Measurements from ENCODE around the gene LEAP2.
"Not testable (repeated sequence)": the region's sequence is repeated elsewhere in the genome, so short reads cannot be mapped to it uniquely, and the experiment has no call there.

Gene LEAP2

DNA sequence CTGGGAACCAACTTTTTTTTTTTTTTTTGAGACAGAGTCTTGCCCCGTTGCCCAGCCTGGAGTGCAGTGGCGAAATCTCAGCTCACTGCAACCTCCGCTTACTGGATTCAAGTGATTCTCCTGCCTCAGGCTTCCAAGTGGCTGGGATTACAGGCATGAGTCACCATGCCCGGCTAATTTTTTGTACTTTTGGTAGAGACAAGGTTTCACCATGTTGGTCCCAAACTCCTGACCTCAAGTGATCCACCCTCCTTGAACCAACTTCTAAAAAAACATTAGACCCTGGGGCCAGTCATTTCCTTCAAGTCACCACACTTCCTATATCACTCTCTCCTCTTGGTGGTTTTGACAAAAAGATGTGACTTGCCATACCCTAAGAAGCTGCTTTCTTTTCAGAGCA is 32.2 kb upstream of the LEAP2 start:
- no peak for DNase-seq

DNA sequence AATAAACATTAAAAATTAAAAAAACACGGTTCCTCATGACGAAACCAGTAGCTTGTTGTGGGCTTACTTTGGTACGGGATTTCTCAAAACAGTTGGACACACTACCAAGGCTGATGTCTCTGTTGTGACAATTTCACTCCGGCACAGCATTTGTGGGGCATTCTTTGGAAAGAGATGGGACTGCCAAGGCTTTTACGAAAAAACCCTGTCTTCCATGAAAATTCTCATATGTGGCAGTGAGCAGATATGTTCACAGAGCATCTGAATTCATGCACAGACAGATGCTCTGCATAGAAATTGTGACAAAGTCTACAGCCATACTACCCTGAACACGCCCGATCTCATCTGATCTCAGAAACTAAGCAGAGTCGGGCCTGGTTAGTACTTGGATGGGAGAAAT is 25.2 kb upstream of the LEAP2 start:
- DNase-seq: no peak

DNA sequence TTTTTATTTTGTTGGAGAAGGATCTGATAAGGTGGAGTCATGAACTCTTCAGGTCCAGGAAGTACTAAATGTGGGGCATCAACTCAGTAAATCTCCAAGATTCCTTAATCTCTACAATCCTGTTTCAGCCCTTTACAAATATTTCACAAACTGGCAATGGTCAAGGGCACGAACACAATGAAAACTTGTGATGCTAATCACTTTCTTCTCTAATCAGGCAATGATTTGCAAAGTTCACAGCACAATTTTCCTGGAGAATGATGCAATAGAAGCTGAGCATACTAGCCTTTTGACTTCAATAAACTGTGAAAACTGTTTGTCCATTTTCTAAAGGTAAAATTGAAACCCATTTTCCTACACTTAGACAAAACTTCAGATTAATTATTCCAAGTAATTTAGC is 24.1 kb upstream of the LEAP2 start:
- no peak for DNase-seq

DNA sequence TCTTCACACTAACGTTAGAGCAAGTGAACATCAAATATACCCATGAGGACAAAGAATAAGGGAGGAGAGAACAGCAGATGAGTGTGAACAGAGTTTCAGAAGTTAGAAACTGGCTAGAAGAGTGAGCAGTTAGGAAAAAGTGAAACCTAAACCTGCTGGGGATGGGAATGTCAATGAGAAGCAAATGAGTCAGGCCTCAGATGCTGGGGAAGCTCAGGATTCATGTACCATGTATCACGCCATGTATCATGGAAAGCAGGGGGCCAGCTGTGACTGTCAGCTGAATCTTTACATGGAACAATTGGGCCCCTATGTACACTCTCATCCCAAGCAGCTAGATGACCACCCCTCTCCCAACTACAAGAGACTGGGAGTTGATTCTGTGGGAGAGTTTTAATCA is 23.4 kb upstream of the LEAP2 start:
- DNase-seq: no peak

DNA sequence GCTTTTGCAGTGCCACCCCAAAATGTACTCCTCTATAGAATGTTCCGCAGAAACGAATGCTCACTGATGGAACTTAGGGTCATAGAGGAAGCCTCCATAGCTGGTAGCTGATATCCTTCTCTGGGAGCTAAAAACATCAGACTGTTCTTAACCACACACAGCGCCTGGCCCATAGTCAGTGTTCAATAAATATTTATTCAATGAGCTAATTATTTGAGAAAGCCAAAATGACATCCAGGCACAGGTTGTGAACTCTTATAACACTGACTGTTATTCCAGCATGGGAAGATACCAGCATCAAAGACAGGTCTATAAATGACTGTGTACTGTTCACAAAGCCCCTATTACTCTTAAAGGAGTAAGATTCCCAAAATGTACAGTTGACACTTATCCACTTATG is 20.1 kb upstream of the LEAP2 start:
- peak; percentile 61 for DNase-seq

DNA sequence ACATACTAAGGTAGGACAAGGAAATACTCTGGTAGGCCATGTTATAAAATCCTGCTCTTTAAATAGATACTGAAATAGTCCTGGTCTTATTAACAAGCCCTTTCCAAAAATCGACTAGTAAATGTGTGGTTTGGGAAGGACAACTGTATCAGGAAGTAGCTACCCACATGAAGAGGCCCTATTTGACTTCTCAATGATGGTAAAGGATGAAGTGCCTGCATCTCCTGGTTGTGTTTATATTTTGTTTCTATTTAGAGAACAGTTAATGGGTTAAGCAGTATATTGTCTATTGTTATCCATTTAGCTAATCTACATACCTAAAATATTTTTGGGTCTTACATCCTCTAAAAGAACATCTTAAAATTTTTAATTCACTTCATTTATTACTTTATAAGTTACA is 19.7 kb upstream of the LEAP2 start:
- DNase-seq: no peak

DNA sequence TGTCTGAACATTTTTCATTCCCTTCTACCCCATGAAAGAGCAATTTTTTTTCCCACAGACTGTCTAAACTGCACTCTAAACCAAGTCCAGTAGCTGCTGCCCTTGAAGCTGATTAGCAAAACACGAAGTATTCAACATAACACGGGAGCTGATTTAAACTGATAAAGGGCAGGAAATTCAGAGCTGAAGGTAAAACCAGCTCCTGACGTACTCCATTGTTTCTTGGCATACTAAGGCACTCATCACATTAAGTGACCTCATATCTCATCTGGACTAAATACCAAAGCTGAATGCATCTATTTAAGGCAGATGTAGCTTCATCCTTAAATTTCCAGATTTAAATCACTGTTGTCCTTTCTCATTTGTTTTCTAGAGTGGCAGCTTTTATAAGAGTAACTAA is 19.2 kb upstream of the LEAP2 start:
- no peak for DNase-seq

DNA sequence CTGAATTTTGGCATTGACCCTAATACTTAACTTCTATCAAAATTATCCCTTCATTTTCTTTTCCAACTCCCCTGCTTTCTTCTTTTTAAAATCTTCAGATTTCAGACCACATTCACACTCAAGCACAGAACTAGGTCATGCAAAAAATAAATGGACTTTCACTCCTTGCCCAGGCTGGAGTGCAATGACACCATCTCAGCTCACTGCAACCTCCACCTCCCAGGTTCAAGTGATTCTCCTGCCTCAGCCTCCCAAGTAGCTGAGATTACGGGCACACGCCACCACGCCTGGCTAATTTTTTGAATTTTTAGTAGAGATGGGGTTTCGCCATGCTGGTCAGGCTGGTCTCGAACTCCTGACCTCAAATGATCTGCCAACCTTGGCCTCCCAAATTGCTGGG is 18.5 kb upstream of the LEAP2 start:
- DNase-seq: not testable (repeated sequence)

DNA sequence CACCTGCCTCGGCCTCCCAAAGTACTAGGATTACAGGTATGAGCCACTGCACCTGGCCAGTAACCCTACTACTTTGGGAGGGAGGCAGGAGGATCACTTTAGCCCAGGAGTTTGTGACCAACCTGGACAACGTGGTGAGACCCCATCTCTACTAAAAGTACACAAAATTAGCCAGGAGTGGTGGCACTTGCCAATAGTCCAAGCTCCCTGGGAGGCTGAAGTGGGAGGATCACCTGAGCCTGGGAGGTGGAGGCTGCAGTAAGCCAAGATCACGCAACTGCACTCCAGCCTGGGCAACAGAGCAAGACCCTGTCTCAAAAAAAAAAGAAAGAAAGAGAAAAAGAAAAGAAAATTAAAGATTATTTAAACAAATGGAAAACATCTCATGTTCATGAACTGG is 17.5 kb upstream of the LEAP2 start:
- no peak for DNase-seq

DNA sequence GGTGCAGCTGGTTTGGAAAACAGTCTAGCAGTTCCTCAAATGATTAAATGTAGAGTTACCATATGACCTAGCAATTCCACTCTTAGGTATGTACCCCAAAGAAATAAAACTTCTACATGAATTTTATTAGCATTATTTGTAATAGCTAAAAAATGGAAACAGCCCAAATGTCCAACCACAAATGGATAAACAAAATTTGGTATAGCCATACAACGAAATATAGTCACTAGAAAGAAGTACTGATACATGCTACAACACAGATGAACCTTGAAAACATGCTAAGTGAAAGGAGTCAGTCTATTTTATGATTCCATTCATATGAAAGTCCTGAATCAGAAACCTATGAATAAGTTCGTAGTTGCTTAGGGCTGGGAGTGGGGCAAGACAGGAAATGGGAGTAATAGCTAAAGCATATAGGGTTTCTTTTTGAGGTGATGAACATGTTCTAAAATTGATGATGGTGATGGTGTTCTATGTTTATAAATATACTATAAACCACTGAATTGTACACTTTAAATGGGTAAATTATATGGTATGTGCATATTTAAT is 13.5 kb upstream of the LEAP2 start:
- no peak for DNase-seq

DNA sequence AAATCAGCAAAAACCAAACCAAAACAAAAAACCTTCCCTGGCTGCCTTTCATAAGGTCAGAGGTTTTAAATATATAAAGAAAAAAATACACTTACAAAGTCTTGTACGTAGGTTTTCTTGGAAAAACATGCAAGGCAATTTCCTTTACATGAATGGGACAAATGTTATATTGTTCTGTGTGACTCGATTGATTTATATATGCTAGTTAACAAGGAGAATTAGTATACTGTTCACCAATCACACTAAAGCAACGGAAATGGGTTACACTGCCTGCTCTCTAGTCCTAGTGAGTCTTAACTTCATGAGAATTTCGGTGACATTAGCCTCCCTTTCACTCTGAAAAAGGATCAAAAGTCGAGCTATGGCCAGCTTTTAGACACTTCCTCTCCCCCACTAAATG is 12.7 kb upstream of the LEAP2 start:
- DNase-seq: no peak

DNA sequence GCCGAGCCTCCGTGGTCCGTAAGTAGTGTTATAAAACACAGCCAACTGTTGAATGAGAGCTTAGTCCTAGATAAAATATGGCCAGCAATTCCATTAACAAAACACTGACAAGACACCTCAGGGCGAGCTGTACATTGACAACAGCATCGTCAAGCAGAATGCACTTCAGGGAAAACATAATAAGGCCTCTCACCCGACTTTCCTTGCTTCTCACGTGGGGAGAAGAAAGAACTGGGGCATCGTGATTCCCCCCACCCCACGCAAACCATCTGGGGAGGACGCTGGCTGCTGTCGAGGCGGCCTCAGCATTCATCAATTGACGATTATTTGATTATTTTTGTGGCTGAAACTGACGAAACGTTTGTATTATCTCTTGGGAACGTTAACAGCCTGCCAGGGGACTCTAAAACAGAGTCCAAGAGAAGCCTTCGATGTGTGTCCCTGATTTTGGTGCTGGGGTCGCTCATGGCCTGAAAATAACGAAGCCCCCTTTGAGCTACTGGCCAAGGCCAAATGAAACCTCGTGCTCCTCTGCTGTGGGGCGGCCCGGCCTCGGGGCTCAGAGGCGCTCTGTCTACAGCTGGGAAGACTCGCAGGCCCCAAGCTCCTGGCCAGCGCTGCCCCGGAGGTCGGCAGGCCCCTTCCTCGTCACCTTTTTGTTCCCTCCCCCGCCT is 7.7 kb upstream of the LEAP2 start:
- DNase-seq: no peak

DNA sequence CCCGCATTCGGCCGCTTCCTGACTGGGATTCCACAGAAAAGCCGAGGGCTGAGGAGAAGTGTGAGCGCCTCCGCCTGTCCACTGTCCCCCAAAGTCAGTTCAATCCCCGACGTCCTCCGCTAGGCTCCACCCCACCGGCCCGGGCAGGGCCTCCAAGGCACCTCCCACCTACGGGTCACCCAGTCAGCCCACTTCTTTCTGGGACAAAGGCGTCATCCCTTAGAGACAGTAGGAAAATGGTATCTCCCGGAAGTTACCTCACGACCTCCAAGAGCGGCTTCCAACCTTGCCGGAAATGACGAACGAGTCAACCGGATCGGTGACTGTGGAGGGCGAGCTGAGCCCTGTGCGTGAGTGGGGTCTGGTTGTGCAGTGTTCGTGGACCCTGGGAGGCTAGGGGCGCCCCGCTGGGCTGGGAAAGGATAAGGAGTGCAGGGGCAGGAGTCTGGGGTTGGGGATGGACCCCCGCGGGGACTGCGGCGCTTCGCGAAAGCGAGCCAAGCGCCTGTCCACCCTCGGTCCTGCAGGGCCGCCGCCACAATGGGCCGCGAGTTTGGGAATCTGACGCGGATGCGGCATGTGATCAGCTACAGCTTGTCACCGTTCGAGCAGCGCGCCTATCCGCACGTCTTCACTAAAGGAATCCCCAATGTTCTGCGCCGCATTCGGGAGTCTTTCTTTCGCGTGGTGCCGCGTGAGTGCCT is 7.0 kb upstream of the LEAP2 start, which contains the start of the genes GDF9 and UQCRQ:
Gene GDF9 (minus strand): TSS at position 128 of the 704 bp plus-strand sequence. CDS start 1,936 bp downstream, outside the sequence.
Gene UQCRQ (plus strand): TSS at position 301 of the 704 bp plus-strand sequence. CDS start 240 bp downstream, at position 541.
- DNase-seq: peak; percentile 99

DNA sequence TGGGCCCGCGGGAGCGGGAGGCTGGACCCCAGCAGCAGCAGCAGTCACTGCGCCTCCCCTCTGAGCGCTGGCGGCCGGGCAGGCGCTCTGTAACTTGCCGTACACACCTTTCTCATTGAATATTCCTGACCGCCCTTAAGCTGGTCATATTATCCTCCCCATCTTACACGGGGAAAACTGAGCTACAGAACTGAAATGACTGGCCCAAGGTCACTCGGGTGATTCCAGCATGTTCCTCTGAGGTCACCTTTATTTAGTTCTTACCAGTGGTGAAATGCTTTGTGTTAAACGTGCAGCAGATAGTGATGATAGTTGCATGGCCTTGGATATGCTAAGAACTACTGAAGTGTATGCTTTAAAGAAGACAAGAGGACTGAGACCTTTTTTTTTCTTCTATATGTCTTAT is 6.4 kb upstream of the LEAP2 start:
- DNase-seq: no peak

DNA sequence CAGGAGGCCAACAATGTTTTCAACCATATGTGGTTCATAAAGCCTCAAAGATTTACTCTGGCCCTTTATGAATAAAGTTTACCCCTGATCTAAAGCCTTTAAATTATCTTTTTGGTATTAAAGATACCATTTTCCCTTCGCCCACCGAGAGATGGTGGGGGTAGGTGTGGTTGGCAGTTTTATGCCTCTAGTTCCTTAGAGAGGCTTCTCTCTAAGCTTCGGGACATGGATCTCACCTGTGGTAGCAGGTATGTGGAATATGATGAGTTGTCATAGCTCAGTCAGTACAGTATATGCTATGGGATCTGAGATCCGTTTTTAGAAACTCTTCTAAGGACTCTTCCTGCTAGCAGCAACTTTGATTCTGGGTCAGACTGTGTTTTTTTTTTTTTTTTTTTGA is 4.7 kb upstream of the LEAP2 start:
- no peak for DNase-seq

DNA sequence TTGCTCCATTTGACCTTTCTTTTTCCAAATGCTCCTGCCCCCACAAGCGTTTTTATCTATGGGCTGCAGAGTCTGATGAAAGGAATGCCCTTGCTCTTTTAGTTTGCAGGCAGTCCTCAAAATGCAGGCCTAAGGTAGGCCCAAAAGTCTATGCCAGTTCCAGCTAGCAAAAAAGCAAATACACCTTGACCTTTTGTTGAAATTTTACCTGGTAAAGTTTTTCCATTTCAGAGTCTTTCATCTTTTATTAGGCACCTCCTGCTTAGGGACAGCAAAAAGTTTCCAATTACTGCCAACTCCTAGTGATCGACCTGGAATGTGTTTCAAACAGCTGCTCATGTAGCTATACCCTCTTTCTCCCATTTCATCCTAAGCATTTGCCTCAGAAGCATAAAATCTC is 2.7 kb upstream of the LEAP2 start:
- no peak for DNase-seq

DNA sequence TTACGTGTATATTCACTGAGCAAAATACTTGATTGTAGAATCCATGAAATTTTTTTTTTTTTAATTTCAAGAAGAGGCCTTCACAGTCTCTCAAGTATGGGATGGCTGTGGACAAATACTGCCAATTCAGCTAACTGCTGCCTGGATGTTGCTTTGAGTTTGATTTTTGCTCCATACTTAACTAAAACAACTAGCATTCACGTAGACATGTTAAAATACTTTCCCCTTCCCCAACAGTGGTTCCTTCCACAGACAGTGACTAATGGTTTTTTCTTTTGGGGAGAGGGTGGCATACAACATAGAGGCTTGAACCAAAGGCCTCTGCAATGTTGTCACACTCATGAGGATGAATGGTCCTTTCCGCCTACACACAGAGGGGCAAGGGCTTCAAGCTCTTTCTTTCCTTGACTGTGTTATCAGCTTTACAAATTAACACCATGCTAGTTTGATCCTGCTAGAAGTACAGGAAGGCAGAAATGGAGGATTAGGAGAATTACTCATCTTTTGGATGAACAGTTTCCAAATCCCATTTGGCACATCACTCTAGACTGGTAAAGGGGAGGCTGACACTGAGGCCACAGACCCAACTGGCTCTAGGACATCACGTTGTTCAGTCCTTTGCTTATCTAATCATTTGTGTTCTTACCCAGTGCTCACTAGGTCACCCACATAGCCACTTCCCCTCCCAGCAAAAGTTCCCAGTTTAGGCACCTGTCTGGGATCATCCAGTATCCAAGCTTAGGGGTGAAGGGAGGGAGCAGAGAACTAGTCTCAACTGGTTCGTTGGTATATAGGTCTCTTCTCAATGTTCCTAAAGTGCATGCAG is 1.8 kb upstream of the LEAP2 start:
- no peak for DNase-seq

DNA sequence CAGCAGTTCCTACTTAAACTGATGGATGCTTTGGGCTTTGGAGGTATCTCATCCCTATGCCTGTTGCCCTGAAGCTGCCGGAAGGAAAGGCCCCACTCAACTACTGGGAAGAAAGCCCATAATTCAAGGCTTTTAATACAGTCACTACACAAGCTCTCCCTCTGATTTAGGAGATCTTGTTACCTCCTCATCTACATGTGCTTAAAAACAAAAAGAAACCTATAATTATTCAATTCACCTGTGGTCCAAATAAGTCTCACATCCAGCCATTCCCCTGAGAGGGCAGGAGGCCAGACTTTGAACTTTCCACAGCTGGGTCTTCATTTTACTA is 715 bp upstream of the LEAP2 start:
- DNase-seq: no peak

DNA sequence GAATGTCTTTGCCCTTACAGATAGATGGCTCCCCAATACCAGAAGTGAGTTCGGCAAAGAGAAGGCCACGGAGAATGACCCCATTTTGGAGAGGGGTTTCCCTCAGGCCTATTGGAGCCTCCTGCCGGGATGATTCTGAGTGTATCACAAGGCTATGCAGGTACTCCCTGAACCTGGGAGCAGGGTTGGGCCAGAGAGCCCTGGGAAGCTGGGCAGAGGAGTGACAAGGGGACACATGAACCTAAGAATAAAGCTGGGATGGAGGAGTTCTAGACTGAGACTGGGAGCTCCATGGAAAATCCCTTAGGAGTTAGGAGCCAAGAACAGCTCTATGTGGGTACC is 433 bp downstream of the LEAP2 start:
- no peak for DNase-seq

DNA sequence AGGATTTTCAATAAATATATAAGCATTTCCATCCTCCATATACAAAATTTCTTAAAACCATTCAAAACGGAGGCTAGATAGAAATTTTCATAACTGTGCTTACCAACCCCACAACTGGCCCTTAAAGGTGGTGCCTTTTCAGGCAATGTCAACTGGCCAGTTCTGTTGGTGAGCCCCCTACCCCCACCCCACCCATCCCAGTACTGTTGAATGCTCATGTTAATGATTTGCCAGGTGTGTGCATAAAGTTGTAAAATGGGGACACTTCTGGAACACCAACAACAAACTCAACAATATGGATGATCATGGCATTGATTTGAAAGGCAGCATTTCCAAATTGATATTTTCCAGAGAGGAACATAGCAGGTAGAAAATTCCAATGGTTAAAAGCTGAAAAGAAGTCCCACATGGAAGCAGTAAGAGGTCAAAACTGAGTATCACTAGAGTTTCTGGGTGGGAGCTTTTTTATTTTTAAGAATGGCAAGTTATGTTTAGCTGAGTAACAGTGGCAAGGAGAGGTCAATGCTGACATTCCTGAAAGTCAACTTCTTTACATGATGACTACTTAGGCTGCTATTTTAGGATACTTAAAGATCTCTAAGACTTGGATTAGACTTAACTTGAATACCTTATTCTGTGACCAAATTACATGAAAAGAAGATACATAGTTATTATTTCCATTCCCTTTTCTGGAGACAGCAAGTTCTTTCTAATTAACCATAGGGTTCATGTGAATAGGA is 2.7 kb downstream of the LEAP2 start:
- no peak for DNase-seq

DNA sequence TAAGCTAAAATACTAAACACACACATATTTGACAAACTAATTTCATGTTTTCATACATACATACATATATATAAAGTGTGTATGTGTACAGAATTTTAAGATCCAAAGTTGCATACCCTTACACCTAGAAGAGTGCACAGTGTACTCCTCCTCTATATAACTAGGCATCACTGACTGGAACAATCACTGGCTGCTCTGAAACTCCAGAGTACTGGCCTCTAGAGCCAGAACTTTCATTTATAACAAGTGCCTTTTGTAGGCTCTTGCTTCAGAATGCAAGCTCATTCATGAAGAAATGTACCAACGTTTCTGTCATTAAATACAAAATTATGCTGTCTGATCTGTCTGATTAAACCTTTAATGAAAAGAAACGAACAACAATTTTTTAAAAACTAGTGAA is 4.0 kb downstream of the LEAP2 start:
- DNase-seq: no peak

DNA sequence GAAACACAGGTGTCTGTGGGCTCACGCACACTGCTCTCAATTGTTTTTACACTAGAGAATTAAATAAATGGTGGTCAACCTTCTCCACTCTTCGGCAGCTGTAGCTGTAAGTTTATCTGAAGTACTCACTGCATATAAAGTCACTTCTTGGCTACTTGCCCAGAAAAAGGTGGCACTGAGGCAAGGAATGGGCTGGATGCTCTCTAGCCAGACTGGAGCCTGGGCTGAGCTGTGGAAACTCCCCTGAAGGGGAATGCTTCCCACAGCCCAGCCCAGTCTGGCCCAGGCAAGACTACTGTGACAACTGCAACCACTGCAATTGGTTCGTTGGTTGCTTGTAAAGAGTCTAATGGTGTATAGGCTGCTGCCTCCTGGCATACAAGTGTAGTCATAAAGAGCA is 4.5 kb downstream of the LEAP2 start:
- DNase-seq: no peak

DNA sequence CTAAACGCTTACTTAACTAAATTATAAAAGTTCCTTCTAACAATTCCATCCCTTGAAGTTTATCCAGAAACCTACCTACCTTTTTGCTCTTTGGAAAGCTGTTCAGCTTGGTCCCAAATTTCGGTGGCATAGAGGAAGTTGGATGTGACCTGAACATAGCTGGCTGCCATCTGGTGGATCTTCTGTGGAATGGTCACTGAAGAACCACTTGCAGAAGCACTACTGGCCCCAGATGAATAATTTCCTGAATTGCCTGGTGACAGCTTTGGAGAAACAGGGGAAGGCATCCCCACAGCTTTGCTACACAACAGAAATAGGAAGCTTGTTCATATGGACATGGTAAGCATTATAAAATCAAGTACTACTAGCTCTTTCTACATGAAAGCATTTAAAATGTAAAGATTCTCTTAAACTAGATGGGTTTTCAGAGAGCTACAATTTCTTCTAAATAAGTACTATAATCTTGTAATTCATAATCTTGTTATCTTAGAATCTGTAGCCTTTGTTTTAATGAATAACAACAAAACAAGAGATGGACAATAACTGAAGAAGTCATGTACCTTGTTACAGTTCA is 9.9 kb downstream of the LEAP2 start:
- DNase-seq: peak; percentile 20

Data from NCI-H774 (cell line).